LHCN-M2 (cell line): ENCODE measurements around the gene APCS. TPM values are rescaled to one million over a fixed set of nuclear protein-coding genes. Genes with fewer than 3 reads are reported as not detected.

Source experiments
- total RNA-seq: library from RNA; depleted of rRNA; stranded (reverse); fragments of >200 nt; gene quantifications from 2 replicates; pipeline ENCODE4 v1.2.3, GENCODE V29; 2014; rRNA removed

The APCS gene
- total RNA-seq, 1 experiment from 2014 or later: not detected

Other genes starting within 250 kb of the APCS start
- not detected in 2 replicates for gene OR10J4, start 155.6 kb upstream of the APCS start, total RNA-seq
- not detected in 2 replicates for gene OR10J1, start 148.1 kb upstream of the APCS start, total RNA-seq
- gene OR10J5, start 51.8 kb upstream of the APCS start, total RNA-seq: not detected in 2 replicates
- not detected in 2 replicates for gene CRP, start 126.8 kb downstream of the APCS start, total RNA-seq
- gene DUSP23, start 193.1 kb downstream of the APCS start, total RNA-seq: 38.4 and 57.5 TPM in 2 replicates
- not detected in 2 replicates for gene FCRL6, start 214.5 kb downstream of the APCS start, total RNA-seq
- not detected in 2 replicates for gene SLAMF8, start 239.0 kb downstream of the APCS start, total RNA-seq